ENCODE data around the gene NAA38.

GRCh38 chr17:7822126-7822525 is 35.2 kb downstream of the NAA38 start:
- TF ChIP-seq CTCF (IDR thresholded peaks at IDR 0.05 in 4 of 5, conservative IDR thresholded peaks at IDR 0.05 in 1 of 5) (no peak), POLR2A (IDR thresholded peaks at IDR 0.05) (no peak)

Measured in gastrocnemius medialis (tissue), 4 donors.